ENCODE data around the gene OPCML.

Gene OPCML

DNA sequence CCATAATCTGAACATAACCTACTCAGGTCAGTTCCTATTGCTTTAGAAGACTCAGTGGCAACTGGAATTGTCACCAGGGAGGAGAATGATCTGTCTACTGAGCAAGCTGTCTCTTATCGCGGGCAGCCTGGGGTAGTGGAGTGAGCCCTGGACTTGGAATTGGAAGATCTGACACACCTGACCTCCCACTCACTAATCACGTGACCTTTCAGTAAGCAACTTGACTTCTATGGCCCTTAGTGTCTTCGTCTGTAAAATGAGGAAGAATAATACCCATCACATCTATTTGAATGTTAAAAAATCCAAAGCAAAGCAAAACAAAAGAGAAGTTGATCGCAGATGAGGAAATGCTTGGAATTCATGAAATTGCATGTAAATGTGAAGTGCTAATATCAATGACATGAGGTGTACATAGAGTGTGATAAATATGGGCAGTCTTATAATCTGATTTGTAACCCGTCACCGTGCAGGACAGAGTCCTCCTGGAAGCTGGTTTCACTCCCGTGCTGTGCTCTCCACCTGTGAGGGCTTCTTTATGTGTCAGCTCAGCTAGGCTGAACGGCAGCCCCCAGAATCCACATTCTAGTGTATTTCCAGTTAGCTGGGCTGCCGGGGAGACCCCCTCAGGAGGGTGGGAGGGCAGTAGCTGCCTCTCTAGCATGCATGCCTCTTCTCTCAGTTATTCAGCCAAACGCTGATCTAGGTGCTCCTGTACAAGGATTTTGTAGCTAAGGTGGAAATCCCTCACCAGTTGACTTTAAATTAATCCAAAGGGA, 482.9 kb downstream of the OPCML start:
- DNase-seq (ENCODE audit: insufficient read length, low spot score): no peak
- FAIRE-seq: no peak

DNA sequence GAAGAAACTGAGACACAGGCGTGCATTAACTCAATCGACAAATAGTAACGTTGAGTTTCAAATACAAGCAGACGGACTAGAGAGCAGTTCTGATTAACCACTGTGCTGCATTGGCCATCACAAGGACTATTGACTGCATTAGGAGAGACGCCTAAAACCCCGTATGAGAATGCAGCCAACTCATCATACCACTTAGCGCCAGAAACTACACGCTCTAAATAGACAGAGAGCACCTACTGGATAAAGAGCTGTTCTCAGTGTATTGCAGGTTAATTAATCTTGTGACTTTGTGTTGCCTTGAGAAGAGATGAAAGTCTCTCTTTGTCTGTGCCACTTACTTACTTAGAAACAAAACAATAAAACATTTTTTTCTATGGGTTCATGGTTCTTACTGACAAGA, 484.0 kb downstream of the OPCML start:
- no peak for FAIRE-seq
- no peak for DNase-seq (ENCODE audit: insufficient read length, low spot score)

DNA sequence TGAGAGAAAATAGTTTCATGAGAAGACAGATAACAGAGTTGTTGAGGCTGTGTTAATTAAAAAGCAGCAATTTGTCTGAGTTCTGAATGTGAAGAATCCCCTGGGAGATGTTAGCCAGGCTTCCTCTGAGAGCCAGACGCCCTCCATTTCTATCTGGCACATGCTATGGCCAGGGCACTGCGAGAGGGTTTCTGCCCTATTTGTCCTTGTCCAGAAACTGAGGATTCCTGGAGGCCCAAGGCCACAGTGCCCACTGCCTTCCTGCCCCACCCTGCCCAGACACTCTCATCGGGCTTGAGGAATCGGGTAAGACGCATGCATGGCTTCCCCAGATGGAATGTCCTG, 484.6 kb downstream of the OPCML start:
- no peak for DNase-seq (ENCODE audit: insufficient read length, low spot score)
- FAIRE-seq: no peak

DNA sequence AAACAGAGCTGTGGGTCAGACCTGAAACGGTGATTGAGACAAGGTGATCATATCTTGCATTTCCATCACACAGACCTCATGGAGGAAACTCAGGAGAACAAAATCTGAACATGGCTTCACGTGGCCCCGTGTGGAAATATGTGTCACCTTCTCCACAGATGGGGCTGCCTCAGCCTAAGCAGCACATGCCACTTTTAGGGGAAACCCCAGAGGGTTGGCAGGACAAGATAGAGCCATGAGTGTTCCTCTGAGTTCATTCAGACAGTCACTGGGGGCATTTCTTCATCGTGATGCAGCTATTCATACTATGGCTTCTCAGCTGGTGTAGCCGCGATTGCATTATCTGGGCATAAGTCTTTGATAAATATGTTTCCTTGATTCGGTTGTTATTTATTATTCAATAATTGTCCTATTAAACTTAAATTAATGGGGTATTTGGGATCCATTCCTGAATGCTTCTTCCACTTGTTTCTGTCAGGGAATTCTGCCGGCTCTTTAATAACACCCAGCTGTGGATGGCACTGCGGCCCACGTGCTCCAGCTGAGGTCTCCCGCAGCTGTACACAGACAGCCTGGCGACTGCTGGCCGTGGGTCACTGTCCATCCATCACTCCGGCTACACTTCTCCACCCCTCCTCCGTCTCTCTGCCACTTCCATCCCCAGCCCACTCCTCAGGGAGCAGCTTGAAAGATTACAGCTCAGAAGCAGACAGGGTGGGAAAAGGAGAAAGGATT, 485.1 kb downstream of the OPCML start:
- FAIRE-seq (no peak), DNase-seq (ENCODE audit: insufficient read length, low spot score) (no peak)

DNA sequence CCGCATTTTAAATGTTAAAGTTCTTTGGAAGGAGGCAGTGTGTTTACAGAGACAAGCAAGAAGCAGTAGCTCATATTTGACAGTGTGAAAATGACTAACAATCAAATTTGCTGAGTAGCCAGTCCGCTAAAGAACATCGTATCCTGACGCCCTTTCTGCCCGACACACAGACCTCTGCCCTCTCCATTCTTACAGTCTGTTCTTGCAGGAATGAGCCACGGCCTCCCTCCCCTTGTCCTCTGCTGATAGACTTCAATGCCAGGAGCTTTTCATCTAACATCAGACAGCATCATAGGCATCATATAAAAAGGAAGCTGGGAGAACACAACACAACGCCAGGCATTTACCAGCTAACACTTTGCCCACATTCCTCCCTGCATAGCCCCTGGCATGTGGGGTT, 486.0 kb downstream of the OPCML start:
- no peak for DNase-seq (ENCODE audit: insufficient read length, low spot score)
- FAIRE-seq: no peak

DNA sequence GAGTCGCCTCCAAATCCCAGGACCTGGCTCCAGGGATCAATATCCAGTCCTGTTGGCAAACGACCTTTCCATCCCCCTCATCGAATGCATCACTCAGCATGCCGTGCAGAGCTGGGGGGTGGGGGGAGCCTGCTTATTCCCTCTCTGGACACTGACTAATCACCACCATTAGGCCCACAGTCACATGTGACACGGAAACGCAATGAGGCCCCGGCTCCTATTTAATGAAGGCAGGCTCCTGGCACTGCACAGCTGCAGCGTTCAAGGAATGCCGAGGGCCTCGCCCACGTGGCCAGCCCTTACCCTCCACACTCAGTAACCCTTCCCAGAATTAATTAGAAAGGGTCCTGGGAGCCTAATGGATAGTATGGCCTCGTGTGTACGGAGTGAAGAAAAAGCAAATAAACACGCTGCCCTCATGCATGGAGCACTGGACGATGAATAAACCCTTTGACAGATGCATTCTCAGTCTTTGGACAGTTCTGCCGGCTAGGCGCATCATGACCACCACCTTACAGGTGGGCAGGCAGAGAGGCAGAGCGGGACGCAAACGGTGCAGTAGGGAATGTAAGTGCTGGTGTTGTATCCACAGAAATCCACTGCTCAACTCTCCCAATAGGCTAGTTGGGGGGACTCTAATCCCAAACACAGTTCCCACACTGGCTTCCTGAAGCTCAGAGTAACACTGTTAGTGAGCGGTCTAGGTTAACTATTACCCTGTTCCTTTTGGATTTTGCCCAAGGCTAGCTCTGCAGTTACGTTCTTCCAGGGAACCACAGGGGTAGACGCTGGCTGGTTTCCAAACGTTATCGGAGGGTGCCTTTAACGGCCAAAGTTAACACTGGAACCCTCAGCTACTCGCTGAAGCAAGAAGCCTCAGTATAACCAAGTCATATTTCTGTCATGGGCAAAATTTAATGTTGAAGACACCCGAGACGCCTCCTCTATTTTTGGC, 490.1 kb downstream of the OPCML start:
- FAIRE-seq (no peak), DNase-seq (ENCODE audit: insufficient read length, low spot score) (no peak)

DNA sequence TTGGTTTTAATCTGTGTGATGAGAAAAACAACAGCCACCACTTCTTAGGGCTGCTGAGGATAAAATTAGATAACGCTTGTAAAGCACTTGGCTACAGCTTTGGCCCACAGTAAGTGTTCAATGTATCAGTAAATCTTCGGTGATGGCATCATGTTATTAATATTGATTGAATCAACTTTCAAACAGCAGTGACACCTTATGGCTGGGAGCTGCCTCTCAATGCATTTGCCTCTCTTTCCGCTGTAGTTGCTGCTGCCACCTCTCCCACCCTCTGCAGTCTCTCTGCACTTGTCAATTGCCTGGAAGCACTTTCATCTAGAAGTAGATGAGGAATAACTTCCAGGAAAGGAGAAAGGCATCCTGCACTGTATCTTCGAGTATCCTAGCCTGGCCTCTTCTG, 491.1 kb downstream of the OPCML start:
- no peak for DNase-seq (ENCODE audit: insufficient read length, low spot score)
- no peak for FAIRE-seq

DNA sequence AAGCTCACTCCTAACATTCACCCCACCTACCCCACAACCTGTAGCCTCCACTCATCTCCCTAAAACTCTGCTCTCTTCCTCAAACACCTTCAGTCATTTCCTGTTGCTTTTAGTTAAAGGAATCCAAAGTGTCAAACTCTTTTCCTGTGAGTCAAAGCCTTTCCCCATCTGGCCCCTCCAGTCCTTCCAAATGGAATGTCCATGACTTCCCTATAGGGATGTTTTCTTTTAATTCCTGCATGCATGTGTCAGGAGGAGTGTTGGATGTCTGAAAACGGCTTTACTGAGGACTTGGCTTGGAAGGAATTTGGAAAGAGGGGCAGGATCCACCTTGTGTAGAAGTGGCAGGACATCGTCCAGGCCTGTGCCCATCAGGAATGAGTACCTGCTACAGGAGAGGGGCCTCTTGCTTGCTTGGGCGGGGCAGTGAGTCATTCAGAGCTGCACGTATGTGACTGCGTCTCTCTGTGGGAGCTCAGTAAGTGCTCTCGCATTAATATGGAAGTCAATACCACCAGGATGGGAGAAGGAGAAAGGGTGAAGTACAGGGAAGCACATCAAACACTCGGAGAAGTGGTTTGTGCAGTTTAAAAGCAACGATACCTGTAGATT, 491.9 kb downstream of the OPCML start:
- FAIRE-seq (no peak), DNase-seq (ENCODE audit: insufficient read length, low spot score) (no peak)

DNA sequence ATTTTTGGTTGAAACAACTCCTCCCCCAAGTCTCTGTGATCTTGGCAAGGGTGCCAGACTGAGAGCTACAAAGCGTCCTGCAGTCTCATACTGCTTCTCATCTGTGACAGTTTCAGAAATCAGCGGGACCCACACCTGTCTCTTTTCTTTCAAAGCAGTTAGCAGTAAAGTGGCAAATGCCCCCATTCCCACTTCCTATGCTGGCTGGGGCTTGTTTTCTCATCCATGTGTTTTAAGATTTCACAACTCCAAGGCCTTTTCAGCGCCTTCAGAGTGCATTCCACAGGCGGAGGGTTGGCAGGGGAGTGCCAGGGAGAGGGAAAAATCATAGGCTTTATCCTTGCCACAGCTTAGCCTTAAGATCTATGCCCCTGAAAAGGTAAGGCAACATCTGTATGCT, 493.5 kb downstream of the OPCML start:
- FAIRE-seq: no peak
- no peak for DNase-seq (ENCODE audit: insufficient read length, low spot score)

DNA sequence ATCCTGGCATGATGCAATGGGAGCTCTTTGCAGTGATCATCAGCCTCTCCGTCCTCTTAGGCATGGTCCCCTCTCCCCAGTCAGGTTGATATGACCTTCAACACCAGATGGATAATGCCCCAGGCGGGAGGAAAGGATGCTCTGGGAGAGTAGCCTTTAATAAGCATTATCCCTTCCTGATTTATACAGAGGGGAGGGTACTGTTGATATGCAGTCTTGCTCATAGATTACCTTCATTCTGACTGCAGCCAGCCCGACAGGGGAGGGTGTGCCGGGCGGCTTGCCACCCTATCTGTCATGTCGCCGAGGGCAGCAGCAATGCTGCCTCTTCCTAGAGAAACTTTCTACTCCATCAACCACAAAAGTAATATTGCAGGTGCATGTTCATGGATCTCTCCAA, 497.4 kb downstream of the OPCML start:
- no peak for FAIRE-seq
- no peak for DNase-seq (ENCODE audit: insufficient read length, low spot score)

DNA sequence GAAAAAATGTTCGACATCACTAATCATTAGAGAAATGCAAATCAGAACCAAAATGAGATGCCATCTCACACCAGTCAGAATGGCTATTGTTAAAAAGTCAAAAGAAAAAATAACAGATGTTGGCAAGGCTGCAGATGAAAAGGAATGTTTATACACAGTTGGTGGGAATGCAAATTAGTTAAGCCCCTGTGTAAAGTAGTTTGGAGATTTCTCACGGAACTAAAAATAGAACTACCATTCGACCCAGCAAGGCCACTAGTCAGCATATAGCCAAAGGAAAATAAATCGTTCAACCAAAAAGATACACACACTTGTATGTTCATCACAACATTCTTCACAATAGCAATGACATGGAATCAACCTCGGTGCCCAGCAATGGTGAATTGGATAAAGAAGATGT, 503.2 kb downstream of the OPCML start:
- FAIRE-seq (no peak), DNase-seq (ENCODE audit: insufficient read length, low spot score) (no peak)

DNA sequence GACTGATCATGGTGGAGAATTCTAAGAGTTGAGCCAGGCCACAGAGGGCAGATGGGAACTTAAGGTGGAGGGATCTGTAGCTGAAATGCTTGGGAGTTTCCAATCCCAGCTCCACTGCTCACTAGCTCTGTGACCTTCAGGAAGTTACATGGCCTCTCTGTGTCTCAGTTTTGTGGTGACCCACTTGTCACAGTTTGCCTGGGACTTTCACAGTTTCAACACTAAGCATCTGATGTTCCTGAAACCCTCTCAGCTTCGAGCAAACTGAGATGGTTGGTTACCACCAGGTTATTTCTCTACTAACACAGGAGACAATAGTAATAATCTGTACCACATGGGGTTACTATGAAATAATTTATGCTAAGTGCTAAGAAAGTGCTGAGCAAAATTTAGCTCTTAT, 505.3 kb downstream of the OPCML start:
- FAIRE-seq (no peak), DNase-seq (ENCODE audit: insufficient read length, low spot score) (no peak)

DNA sequence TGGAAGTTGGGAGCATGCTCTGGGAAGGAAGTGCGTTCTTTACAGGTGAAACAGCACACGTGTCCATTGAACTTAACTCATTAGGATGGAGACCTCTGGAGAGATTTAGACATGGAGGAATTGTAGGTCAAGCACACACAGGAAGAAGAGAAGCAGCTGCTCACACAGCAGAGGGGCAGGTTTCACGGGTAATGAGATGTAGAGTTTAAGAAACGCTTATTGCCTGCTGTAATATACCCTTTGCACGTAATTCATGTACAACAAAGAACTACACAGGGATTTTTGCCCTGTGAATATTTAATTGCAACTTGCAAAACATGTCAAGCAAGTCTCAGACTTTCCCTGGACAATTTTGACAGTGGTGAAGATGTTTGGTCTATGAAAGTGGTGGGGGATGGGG, 508.0 kb downstream of the OPCML start:
- DNase-seq (ENCODE audit: insufficient read length, low spot score) (no peak), FAIRE-seq (no peak)

DNA sequence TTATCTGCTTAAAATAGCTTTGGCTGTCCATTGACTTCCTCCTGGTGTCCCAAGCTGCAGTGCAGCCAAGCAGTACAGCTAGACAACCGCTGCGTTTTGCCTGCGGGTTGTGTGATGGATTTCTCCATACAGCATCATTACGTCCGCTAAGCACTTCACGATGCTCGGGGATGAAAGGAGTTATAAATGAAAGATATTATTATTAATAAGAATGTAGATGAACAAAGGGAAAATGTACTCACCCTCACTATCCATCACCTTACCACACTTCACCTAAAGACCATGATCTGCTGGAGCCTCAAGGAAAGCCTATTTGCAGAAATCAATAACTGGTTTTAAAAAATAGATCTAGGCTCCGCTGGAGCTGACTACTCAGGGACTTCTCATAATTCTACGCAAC, 509.1 kb downstream of the OPCML start:
- DNase-seq (ENCODE audit: insufficient read length, low spot score): no peak
- no peak for FAIRE-seq

DNA sequence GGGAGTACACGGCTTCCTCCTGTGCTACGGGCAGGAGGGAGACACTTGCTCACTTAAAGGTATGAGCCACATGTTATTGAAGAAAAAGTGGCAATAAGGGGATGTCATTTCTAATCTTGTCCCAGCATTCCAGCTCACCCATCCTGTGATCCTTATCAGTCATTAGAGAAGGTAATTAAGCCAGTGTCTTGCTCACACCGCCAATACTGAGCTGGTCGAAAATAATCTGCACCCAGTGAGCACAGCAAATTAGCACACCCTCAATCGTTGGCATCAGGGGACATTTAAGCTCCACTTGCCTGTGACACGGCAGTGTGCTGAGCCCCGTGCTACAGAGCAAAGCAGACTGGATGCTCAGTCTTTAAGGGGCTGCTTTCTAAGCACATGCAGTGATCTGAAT, 510.7 kb downstream of the OPCML start:
- DNase-seq (ENCODE audit: insufficient read length, low spot score) (no peak), FAIRE-seq (no peak)

DNA sequence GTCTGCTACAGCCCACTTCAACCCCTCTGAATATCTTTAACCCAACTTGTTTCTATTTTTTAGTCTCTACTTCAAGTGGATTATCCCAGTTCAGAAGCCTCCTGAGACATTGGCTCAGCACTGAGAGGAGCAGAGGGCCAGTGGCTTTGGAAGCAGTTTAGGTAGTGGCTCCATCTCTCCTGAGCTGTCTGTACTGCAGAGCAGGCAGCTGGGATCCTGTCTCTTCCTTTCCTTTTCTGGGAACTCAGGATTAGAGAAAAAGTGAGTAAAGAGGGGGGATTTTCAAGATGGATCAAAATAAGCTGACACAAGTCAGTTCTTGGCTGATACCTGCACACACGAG, 512.0 kb downstream of the OPCML start:
- FAIRE-seq: no peak
- DNase-seq (ENCODE audit: insufficient read length, low spot score): no peak

DNA sequence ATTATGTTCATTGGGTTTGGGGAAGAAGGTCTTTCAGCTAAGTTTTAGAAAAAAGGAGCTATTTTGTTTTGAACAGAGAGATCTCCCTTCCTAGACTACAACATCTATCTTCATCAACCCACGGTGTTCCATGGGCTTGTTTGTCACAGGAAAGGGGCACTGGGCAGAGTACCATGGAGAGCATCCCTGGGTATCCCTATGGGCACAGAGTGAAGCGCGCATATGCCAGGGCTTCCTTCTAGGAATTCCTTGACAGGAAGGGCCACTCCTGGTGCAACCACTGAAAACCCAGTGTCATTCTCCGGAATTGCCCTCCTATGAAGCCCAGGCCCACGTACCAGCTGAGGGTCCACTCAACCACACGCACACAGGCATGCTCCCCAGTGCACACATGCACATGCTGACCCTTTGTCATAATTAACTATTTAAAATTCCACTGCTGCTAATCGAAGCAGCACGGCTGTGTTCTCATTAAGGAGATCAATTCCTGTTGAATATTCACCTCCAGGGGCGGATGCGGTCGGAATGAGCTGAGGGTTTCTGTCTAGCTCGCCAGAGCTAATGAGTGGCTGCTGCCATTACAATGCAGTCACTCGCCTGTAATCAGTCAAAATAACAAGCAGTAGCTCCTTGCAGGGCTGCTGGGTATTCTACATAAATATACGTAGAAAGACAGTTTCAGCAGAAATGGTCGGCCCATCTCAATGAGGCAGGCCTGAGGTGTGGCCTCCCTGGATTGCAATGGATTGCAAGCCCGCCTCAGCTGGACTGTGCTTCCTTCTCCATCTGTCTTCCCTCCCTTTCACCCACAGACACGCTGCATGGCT, 512.5 kb downstream of the OPCML start:
- no peak for FAIRE-seq
- DNase-seq (ENCODE audit: insufficient read length, low spot score): no peak

DNA sequence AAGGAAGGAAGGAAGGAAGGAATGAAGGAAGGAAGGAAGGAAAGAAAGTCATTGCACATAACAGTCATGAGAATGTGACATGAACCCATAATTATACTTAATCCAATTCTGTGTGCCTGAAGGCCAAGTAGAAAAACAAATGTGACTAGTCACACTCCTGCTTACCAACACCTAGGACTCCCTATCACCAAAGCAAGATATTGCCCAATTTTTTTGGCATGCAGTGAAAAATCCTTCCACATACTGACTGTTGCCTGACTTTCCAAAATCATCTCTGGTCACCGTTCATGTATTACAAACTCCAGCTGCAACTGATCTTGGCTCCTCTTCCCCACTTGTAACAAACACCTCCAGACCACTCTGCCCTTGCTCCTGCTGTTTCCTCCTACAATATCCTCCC, 516.8 kb downstream of the OPCML start:
- DNase-seq (ENCODE audit: insufficient read length, low spot score): no peak
- FAIRE-seq: no peak

DNA sequence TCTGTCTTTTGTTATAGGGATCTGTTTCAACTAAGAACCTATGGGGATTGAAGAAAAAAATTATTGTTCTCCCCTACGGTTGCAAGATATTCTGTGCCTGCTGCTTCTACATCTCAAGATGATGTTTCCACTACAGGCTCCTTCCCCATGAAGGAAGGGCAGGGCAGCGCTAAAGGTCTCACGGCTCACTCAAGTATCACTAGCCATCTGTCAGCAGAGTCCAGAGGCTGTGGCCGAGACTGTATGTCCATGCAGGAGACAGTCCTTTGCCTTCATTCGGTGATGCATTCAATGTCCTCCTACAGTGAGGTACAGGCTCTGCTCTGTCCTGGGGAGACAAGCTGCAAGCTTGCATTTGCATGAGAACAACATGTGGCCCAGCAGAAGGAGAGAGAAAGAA, 518.0 kb downstream of the OPCML start:
- no peak for DNase-seq (ENCODE audit: insufficient read length, low spot score)
- no peak for FAIRE-seq

DNA sequence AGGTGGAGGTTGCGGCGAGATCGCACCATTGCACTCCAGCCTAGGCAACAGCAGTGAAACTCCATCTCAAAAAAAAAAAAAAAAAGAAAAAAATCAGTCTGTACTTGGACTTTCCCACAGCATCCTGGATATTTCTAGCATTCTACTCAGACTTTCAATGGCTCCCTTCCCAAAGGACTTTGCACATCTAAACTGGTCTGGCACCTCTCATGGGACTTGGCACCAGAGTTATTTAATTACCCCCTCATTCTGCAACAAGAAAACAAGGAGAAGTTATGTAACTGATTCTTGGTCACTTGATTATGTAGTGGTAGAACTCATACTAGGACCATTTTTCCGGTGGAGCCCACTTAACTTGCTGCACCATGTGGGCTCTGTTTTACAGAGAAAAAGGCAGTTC, 519.5 kb downstream of the OPCML start:
- FAIRE-seq: no peak
- no peak for DNase-seq (ENCODE audit: insufficient read length, low spot score)

Data from GM19239 (cell line).